ENCODE results near the gene ITPR1.

The ITPR1 gene

GRCh38 chr3:4627651-4628375, 134.7 kb downstream of the ITPR1 start (continued):
- TF ChIP-seq MZF1 (tag by site-specific recombination; IDR thresholded peaks at IDR 0.05; ENCODE audit: borderline replicate concordance) = no peak
- TF ChIP-seq KLF10 (tag by site-specific recombination; IDR thresholded peaks at IDR 0.05) = no peak
- TF ChIP-seq ZNF169 (tag by site-specific recombination; IDR thresholded peaks at IDR 0.05) = no peak
- no peak for TF ChIP-seq ZNF792 (tag by site-specific recombination; IDR thresholded peaks at IDR 0.05)

GRCh38 chr3:4629095-4630007, 136.2 kb downstream of the ITPR1 start:
- ChIA-PET POLR2A (no interaction called here), CTCF (interaction anchor here (7.9 kb wide), 1 partner anchor 278 kb away, joined by 138 read pairs; no protein-coding TSS in a partner anchor)
- Histone ChIP-seq H3K36me3 (ENCODE audit: control insufficient read depth in 2 of 2, insufficient read depth in 1 of 2, low read length in 2 of 2) (peaks cover 0 to 5% of the 10 kb centered on the region in 2 experiments; a peak in 1 of 3 replicates), H3K9me3 (ENCODE audit: control insufficient read depth, insufficient read depth, low read depth, low read length) (no peaks in the 10 kb centered on the region), H3K4me1 (ENCODE audit: control insufficient read depth, insufficient read depth, low read length) (no peaks in the 10 kb centered on the region), H3K27ac (ENCODE audit: extremely low read depth, low read depth, low read length) (no peak overlapping the region), H3K4me3 (ENCODE audit: low read depth, low read length) (no peak overlapping the region)
- no peak for TF ChIP-seq ZNF280D (tag by site-specific recombination; IDR thresholded peaks at IDR 0.05)
- peak; percentile 67 for TF ChIP-seq SCRT2 (tag by site-specific recombination; IDR thresholded peaks at IDR 0.05)
- TF ChIP-seq ZNF335 (tag by site-specific recombination; conservative IDR thresholded peaks at IDR 0.05) = no peak

GRCh38 chr3:4633078-4634004, 140.2 kb downstream of the ITPR1 start:
- POLR2A ChIA-PET = interaction anchor here (1.1 to 1.2 kb wide), 2 partner anchors 166 to 283 kb away, joined by 3 to 4 read pairs; partner anchors contain the start of gene SUMF1
- TF ChIP-seq ZNF654 (tag by site-specific recombination; IDR thresholded peaks at IDR 0.05; ENCODE audit: low read depth) (peak; percentile 98), ZNF530 (tag by site-specific recombination; IDR thresholded peaks at IDR 0.05; ENCODE audit: low read depth) (no peak), ZNF335 (tag by site-specific recombination; conservative IDR thresholded peaks at IDR 0.05) (0 out of 2 replicates have a peak, but pooled peaks have one; percentile 23), ZEB2 (tag by site-specific recombination; IDR thresholded peaks at IDR 0.05) (0 out of 2 replicates have a peak, but pooled peaks have one; percentile 39), GLIS2 (tag by site-specific recombination; IDR thresholded peaks at IDR 0.05) (no peak), CTCF (tag by site-specific recombination; IDR thresholded peaks at IDR 0.05) (peak; percentile 54; the same call in 1 of the 2 replicates)

More at GRCh38 chr3:4633078-4634004, 140.2 kb downstream of the ITPR1 start:
- Histone ChIP-seq H3K36me3 (ENCODE audit: control insufficient read depth in 2 of 2, insufficient read depth in 1 of 2, low read length in 2 of 2) (peaks cover 0 to 5% of the 10 kb centered on the region in 2 experiments; a peak in 1 of 3 replicates), H3K27ac (ENCODE audit: extremely low read depth, low read depth, low read length) (no peak overlapping the region), H3K4me3 (ENCODE audit: low read depth, low read length) (no peak overlapping the region), H3K4me1 (ENCODE audit: control insufficient read depth, insufficient read depth, low read length) (no peaks in the 10 kb centered on the region), H3K9me3 (ENCODE audit: control insufficient read depth, insufficient read depth, low read depth, low read length) (no peaks in the 10 kb centered on the region)
- CTCF ChIA-PET = interaction anchor here (0.5 to 7.9 kb wide), 60 partner anchors 9 to 826 kb away, joined by 3 to 138 read pairs (median 4); partner anchors contain the start of gene ITPR1

Data from HEK293 (cell line).